SKM-1 (cell line): ENCODE measurements around the gene HSF4.
A peak's percentile ranks its signal among the peaks of the same experiment; 100 is the strongest.

Experiments
- DNase-seq: peaks from one replicate; lab custom pipeline; 2025; ENCODE audit not compliant: unreplicated experiment; lab: John Stamatoyannopoulos, UW

HSF4 gene

DNA sequence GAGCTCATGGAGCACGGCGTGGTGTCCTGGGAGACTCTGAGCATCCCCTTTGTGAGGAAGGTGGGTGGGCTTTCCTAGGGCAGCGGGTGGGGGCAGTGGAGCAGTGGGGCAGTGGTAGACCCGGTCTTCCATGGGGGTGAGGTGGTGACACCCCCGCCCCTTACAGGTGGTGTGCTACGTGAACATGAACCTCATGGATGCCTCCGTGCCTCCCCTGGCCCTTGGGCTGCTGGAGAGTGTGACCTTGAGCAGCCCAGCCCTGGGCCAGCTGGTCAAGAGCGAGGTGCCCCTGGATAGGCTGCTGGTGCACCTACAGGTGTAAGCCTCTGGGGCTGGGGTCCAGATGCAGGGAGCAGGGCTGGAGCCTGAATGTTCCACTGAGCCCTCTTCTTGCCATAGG is 35.9 kb downstream of the HSF4 start:
- DNase-seq = no peak

DNA sequence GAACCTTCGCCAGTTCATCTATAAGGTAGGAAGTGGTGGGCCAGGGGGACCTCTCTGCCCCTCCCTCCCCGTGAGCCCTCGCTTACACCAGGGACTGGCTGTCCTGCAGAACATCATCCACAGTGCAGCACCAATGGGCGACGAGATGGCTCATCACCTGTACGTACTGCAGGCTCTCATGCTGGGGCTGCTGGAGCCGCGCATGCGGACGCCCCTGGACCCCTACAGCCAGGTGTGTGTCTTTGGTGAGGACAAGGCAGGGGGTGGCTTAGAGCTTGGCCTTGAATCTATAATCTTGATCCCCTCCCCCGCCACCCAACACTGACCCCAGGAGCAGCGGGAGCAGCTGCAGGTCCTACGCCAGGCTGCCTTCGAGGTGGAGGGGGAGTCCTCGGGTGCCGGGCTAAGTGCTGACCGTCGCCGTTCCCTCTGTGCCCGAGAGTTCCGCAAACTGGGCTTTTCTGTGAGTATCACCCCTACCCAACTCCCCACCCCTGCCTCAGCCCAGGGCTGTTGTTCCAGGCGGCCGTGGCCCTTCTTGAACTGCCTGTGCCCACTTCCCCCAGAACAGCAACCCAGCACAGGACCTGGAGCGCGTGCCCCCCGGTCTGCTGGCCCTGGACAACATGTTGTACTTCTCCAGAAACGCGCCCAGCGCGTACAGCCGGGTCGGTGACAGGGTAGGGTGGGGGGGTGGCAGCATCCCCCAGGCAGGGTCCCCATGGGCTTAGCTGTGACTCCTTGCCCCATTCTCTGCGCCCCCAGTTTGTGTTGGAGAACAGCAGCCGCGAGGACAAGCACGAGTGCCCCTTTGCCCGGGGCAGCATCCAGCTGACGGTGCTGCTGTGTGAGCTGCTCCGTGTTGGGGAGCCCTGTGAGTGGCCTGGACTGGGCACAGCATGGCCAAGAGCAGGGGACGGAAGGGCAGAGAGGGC is 37.1 kb downstream of the HSF4 start:
- DNase-seq = no peak

DNA sequence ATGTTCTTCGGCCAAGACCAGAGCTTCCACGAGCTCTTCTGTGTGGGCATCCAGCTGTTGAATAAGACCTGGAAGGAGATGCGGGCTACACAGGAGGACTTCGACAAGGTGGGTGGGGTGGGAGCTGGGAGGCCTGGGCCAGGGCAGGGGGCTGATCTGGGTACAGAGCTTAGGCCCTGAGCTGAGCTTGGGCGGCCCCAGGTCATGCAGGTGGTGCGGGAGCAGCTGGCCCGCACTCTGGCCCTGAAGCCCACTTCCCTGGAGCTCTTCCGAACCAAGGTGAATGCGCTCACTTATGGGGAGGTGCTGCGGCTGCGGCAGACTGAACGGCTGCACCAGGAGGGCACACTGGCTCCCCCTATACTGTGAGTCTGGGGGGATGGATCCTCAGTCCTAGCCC is 37.9 kb downstream of the HSF4 start:
- no peak for DNase-seq

DNA sequence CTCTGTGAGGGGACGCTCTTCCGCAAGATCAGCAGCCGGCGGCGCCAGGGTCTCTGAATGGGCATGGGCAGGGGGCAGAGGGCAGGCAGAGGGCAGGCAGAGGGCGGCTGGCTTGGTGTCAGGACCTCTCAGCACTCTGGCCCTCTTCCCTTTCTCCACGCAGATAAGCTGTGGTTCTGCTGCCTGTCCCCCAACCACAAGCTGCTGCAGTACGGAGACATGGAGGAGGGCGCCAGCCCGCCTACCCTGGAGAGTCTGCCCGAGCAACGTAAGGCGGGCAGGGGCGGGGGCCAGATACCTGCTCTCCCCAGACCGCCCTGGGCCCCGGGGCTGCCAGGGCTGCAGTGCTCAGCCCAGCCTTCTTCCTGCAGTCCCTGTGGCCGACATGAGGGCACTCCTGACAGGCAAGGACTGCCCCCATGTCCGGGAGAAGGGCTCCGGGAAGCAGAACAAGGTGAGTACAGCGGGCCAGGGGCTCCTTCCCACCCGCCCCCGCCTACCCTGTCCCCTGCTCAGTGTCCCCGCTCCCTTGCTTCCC is 38.5 kb downstream of the HSF4 start:
- DNase-seq = no peak

DNA sequence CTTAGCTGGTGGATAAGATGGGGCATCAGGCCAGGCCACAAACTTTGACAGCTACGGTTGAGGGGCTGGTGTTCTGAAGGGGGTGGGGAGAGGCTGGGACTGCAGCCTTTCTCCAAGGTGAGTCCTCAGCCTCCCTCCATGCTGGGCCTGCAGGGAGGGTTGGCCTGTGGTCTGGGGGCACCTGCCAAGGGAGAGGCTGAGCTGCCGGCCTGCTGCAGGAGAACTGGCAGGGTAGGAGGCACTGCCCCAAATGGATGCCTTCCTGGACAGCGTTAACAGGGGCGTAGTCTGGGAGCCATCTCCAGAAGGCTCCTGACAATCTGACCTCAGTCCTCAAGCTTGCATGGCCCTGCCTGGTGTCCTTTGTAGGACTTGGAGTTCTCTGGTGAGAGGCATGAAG is 39.5 kb downstream of the HSF4 start:
- no peak for DNase-seq

DNA sequence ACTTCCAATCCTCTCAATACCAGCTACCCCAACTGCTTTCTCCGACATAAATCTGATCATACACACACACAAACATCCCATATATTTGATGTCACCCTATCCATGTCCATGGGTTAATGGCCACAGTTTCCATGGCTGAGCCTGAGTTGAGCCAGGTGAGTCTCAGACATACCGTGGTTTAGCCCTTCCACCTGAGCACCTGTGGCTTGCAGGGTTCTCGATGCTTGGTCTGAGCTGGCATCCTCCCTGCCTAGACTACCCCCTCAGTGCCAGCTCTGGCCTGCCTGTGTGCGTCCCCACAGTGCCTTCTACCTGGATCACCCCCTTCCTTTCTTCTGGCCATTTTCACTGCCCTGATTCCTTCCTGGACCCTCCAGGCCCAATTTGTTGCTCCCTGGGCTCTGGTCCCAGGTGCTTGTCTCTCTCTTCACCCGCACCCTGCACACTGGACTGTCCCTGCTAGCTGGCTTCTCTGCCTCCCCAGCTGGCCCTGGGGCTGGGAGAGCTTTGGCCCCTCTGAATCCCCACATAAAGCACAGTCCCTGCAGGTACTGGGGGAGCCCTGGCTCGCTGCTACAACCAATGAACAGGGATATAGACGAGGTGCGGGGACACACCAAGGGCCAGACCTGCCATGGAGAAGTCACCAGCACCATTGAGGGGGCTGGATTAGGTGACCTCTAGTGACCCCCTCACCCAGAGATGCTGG is 41.7 kb downstream of the HSF4 start:
- no peak for DNase-seq

DNA sequence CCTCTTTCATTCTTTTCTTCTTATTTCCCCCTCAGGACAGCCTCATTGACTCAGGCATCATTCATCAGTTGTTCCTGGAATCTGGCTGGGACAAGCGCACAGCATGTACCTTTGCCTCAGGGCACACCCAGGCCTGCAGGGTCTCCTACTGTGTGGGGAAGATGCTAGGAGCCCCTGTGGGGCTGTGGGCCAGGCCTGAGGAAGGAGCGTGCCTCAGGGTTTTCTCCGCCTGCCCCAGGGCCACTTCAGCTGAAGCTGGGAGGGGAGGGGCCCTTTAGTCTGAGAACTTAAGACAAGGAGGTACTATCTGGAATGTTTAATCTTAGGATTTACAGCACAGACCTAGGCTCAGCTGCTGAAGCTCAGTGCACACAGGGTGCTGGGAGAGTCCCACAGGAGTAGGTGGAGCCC is 42.3 kb downstream of the HSF4 start:
- DNase-seq = no peak

DNA sequence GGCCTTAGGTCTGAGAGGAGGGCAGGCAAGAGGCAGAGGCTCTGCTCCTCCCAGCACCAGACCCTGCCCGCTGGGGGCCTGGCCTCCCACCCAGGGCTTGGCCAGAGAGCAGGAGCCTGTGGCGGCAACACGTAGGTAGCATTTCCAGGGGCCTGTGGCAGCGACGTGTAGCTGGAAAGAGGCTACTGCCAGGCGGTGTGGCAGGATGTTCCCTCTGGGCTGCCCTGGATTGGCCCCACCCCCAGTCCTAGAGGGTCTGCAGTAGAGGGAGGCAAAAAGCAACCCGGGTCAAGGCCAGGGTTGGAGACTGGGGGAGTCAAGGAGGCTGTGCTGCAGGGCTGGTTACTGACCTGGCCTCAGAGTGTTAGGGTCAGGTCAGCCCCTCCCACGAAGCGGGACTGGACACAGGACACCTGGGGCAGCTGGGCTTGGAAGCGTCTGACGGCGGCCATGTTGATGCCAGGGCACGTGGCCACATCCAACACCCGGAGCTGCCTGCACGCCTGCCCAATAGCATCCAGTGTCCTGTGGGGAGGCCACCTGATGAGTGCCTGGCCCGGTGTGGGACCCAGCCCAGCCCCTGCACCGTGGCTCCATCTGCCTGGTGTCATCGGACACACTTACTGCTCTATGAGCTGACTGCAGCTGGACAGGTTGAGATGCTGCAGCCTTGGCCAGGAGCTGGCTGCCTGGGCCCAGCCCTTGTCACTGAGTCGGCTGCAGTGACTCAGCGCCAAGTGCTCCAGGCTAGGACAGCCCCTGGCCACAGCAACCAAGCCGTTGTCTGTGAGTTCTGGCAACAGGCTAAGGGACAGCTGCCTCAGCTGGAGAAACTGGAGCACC is 42.9 kb downstream of the HSF4 start:
- DNase-seq = no peak

DNA sequence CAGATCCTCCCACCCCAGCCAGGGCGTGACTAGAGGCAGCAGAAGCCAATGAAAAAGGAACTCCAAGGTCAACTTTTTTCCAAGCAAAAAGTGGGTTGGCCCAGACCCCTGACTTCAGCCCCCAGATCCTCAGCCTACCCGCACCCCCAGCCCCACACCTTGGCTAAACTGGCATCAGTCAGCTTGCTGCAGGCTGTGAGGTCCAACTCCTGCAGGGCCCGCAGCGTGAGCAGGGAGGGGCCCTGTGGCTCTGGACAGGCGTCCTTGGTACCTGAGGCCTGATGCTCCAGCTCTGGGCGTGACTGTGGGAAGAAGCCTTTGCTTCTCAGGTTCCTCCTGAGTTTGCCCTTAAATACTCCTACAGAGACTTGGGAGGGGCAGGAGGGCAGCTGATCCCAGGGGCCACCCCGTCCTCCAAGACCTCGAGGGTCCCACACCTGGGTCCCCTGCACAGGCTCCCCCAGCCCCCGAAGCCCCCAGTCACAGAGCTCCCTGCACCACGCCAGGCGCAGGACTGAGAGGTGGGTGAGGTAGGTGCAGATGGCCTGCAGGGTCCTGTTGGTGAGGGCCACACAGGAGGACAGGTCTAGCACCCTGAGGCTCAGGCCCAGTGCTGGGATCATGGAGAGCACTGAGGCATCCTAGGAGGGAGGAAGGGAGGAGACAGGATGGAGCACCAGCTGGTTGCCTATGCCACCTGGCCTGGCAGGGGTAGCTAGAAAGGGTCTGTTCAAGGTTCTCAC is 43.8 kb downstream of the HSF4 start:
- no peak for DNase-seq

DNA sequence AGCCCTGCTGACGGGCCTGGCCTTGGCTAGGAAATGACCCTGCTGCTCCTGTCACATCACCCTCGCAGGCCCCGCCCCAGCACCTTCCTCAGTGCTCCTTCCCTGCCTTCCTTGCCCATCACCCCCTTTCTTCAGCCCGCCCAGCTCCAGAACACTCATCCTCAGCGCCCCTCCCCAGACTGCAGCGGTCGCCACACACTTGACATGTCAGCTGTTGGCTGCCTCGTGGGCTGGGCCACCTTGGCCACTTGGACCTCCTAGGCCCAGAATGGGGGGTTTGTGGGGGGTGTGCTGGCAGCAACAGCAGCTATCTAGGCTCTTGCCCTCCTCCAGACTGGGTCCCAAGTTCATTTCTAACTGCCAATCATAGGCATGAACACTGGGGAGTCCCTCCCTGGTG is 45.0 kb downstream of the HSF4 start:
- DNase-seq = no peak

DNA sequence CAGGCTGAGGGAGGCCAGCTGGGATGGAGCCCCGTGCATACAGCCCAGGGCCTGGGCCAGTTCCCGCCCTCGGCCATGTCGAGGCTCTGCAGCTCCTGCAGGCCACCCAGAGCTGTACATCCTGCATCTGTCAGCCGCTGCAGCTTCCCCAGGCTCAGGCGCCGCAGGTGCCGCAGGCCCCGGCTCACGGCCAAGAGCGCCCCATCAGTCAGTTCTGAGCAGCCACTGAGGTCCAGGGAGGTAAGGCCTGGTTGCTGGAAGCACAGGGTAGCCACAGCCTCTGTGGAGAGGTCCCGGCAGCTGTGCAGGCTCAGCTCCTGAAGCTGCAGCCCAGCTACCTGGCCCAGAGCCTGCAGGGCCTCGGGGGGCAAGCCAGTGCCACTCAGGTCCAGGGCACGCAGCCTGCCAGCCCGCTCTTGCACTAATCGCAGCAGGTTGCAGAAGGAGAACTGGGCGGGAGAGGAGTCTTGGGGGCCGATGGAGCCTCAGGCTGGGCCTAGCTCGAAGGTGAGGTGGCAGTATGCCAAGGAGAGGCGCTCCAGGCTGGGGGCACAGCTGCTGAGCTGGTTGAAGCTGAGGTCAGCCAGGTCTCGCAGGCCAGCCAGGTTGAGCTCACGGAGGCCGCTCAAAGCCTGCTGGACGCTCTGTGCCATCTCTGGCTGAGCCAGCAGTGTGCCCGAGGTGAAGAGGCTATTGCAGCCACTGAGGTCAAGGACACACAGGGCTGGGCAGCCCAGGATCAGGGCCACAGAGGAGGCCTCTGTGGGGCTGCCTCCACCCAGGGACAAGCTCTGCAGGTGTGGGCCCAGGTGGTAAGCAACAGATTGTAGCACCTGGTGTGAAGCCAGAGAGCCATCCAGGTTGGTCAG is 45.8 kb downstream of the HSF4 start:
- DNase-seq = no peak

DNA sequence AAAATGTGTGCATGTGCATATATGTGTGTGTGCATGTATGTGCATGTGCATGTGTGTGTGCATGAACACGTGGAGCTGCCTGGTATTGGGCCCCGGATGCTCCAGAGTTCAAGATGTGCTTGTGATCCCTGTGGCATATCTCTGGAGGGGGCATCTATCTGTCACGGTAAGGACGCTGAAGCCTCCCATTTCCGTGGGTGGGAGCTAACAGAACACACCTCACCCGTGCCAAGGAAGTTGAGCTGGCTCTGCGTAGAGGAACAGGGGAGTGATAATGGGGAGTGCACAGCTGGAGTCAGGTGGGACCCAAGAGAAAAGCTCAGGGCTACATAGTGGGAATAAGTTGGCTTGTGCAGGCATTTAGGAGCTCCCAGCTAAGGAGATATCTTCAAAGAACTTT is 47.1 kb downstream of the HSF4 start:
- no peak for DNase-seq

DNA sequence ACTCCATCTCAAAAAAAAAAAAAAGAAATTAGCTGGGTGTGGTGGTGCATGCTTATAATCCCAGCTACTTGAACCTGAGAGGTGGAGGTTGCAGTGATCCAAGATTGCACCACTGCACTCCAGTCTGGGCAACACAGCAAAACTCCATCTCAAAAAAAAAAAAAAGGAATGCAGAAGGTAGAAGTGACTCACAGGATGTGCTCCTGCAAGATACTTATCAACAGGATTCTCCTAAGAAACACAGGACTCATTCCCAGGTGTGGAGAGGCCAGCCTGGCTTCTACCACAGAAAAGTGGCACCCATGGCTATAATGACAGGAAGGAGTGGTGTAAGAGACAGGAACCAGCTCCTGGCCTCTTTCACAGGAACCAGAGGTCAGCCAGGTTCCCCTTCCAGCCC is 48.2 kb downstream of the HSF4 start:
- DNase-seq = no peak

DNA sequence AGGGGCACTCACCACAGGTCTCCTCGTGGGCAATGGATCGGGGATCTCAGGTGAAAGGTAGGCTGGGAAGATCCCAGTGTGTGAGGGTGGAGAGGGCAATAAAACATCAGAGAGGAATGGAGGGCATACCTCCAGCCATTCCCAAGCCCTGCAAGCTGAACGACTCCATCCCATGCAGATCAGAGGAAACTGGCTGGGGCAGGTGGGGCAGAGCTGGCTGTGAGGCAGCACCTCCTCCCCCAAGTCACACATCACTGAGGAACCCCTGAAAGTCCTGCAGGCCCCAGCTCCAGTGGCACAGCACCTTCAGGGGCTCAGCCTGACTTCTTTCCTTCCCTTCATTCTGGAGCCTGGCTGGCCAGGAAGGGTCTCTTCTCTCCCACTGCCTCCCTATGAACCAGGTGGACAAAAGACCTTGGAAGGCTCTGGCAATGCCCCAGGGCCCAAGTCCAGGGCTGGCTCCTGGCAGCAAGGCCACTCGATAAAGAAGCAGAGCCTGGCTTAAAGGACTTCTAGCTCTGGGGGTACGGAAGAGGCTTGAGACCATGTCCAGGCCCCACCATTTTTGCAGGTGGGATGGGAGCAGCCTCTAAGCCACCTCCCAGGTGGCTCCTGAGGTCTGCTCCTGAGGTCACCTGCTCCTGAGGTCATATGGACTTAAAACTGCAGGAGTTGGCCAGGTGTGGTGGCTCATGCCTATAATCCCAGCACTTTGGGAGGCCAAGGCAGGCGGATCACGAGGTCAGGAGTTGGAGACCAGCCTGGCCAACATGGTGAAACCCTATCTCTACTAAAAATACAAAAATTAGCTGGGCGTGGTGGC is 48.9 kb downstream of the HSF4 start:
- DNase-seq = no peak

DNA sequence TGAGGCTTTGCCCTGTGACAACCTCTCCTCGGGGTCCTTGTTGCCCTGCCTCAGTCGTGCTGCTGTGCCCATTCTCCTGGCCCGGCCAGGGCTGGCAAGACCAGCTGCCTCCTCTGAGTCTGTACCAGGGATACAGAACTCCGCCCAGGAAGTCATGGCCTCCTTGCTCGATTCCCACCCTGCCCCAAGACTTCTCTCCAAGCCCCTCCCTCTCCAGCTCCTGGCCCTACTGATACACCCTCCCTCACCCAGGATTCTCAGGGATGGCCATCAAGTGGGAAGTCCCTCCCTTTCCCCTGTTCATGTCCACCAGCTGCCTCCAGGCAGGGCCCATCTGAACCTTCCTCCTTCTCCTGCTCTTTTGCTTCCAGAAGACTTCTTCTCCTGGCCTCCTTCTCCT is 51.2 kb downstream of the HSF4 start:
- DNase-seq = no peak

DNA sequence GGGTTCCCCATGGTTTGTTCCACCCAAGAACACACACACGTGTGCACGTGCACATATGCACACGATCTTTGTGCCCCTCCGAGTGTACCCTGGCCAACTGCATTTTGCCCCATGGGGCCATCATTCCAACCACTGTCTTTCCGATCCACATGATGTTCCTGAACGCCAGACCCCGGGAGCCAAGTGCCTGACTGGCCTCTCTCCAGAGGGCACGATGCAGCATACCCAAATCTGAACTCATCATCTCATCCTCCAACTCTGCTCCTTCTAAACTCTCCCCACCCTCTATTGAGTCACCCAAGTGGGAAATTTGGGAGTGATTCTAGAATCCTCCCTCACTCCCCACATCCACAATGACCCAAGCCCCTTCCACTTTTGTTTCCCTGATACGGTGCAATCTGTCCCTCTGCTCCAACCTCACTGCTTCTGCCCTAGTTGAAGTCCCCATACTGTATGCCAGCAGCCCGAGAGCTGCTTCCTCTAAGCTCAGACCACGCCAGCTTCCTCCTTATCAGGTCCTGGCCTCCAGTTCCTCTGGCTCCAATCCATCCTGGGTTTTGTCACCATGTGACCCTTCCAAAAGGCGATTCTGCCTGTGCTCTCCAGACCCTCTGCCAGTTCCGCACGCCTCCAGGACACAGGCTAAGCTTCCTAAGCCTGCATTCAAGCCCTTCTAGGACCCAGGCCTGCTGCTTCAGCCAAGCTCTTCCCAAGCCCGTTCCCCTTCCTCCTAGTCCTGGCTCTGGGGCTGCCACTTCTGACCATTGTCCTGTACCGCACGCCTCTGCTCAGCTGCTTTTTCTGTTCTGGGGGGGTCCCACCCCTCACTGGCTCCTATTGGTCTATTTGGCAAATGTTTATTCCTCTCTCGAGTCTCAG is 52.3 kb downstream of the HSF4 start:
- DNase-seq = peak; percentile 41
